WTC11 (cell line): ENCODE results near the gene SEC31B. TPM values are rescaled to one million over a fixed set of nuclear protein-coding genes. Genes with fewer than 3 reads are reported as not detected.

ENCODE experiments used
- ATAC-seq: fragments of 200-7000 bp; cut with Tn5 transposase; 2 replicates; pipeline ENCODE4 v1.10.0; 2021; ENCODE audit warnings: mild to moderate bottlenecking, moderate library complexity
- CTCF ChIA-PET: fragments of 300-600 bp; sonication (Branson Sonifier 250); formaldehyde crosslinking; loops from one replicate; lab custom pipeline; 2021; ENCODE audit warnings: antibody characterized with exemption; lab: Charles Lee
- POLR2A ChIA-PET: fragments of 350-600 bp; sonication (Branson Sonifier 250); formaldehyde crosslinking; loops from one replicate; lab custom pipeline; 2021; ENCODE audit warnings: antibody characterized with exemption; lab: Charles Lee
- DNase-seq: peaks from one replicate; pipeline ENCODE4 v3.0.0; 2021; ENCODE audit warnings: low spot score
- H3K27ac Mint-ChIP-seq: 2 replicates; pipeline ENCODE4 v1.8.0; 2021; ENCODE audit warnings: mixed read lengths
- H3K27me3 Mint-ChIP-seq: 2 replicates; pipeline ENCODE4 v1.8.0; 2021; ENCODE audit warnings: low read depth, mild to moderate bottlenecking, moderate library complexity, mixed read lengths
- H3K36me3 Mint-ChIP-seq: 2 replicates; pipeline ENCODE4 v1.8.0; 2021; ENCODE audit warnings: mixed read lengths
- H3K4me1 Mint-ChIP-seq: 2 replicates; pipeline ENCODE4 v1.8.0; 2022; ENCODE audit warnings: mixed read lengths
- H3K4me3 Mint-ChIP-seq: 2 replicates; pipeline ENCODE4 v1.8.0; 2021; ENCODE audit warnings: mild to moderate bottlenecking, moderate library complexity, mixed read lengths
- H3K9me3 Mint-ChIP-seq: 2 replicates; pipeline ENCODE4 v1.8.0; 2021; ENCODE audit warnings: mixed read lengths
- GABPB1 ChIP-seq: sonication (generic); formaldehyde crosslinking; IDR thresholded peaks from 2 replicates; pipeline ENCODE4 v1.8.1; 2023; ENCODE audit warnings: mild to moderate bottlenecking, missing genetic modification reagents
- GTF2I ChIP-seq: fragments of 250-450 bp; sonication (Bioruptor Pico); conservative IDR thresholded peaks from 2 replicates; pipeline ENCODE4 v1.4.0; 2021; ENCODE audit warnings: mild to moderate bottlenecking
- MXD4 ChIP-seq: fragments of 250-450 bp; sonication (Bioruptor Pico); IDR thresholded peaks from 2 replicates; pipeline ENCODE4 v1.8.0; 2021; ENCODE audit warnings: mild to moderate bottlenecking, moderate library complexity, borderline replicate concordance
- NFYB ChIP-seq: sonication (generic); formaldehyde crosslinking; conservative IDR thresholded peaks from 2 replicates; pipeline ENCODE4 v1.8.0; 2022; ENCODE audit warnings: low read depth, missing genetic modification reagents
- NR1H2 ChIP-seq: sonication (generic); formaldehyde crosslinking; IDR thresholded peaks from 2 replicates; pipeline ENCODE4 v1.9.0; 2021; ENCODE audit warnings: mild to moderate bottlenecking, moderate library complexity, missing genetic modification reagents
- NR3C1 ChIP-seq: sonication (generic); formaldehyde crosslinking; conservative IDR thresholded peaks from 2 replicates; pipeline ENCODE4 v1.8.1; 2023; ENCODE audit warnings: low read depth, mild to moderate bottlenecking, missing genetic modification reagents
- OVOL2 ChIP-seq: fragments of 250-450 bp; sonication (Bioruptor Pico); IDR thresholded peaks from 2 replicates; pipeline ENCODE4 v1.9.0; 2021; ENCODE audit warnings: mild to moderate bottlenecking, borderline replicate concordance
- RORB ChIP-seq: fragments of 250-450 bp; sonication (Bioruptor Pico); IDR thresholded peaks from 2 replicates; pipeline ENCODE4 v1.9.0; 2021; ENCODE audit warnings: mild to moderate bottlenecking
- SP1 ChIP-seq: sonication (generic); formaldehyde crosslinking; conservative IDR thresholded peaks from 2 replicates; pipeline ENCODE4 v1.8.1; 2022; ENCODE audit warnings: missing genetic modification reagents
- TEAD1 ChIP-seq: sonication (generic); formaldehyde crosslinking; IDR thresholded peaks from 2 replicates; pipeline ENCODE4 v1.8.0; 2022; ENCODE audit warnings: mild to moderate bottlenecking, missing genetic modification reagents
- USF1 ChIP-seq: sonication (generic); formaldehyde crosslinking; IDR thresholded peaks from 2 replicates; pipeline ENCODE4 v1.8.0; 2022; ENCODE audit warnings: mild to moderate bottlenecking, missing genetic modification reagents
- ZNF121 ChIP-seq: sonication (generic); formaldehyde crosslinking; IDR thresholded peaks from 2 replicates; pipeline ENCODE4 v1.8.0; 2023; ENCODE audit warnings: missing genetic modification reagents
- ZNF219 ChIP-seq: sonication (generic); formaldehyde crosslinking; IDR thresholded peaks from 2 replicates; pipeline ENCODE4 v1.8.0; 2023; ENCODE audit warnings: missing genetic modification reagents, mild to moderate bottlenecking, borderline replicate concordance
- ZNF263 ChIP-seq: sonication (generic); formaldehyde crosslinking; IDR thresholded peaks from 2 replicates; pipeline ENCODE4 v1.8.1; 2022; ENCODE audit warnings: low read depth, mild to moderate bottlenecking, moderate library complexity, missing genetic modification reagents
- ZNF416 ChIP-seq: fragments of 250-450 bp; sonication (Bioruptor Pico); IDR thresholded peaks from 2 replicates; pipeline ENCODE4 v1.9.0; 2021; ENCODE audit warnings: mild to moderate bottlenecking, inconsistent platforms
- ZNF671 ChIP-seq: fragments of 250-450 bp; sonication (Bioruptor Pico); IDR thresholded peaks from 2 replicates; pipeline ENCODE4 v1.8.0; 2021; ENCODE audit warnings: mild to moderate bottlenecking
- ZSCAN18 ChIP-seq: fragments of 250-450 bp; sonication (Bioruptor Pico); IDR thresholded peaks from 2 replicates; pipeline ENCODE4 v2.1.2; 2022; ENCODE audit warnings: mild to moderate bottlenecking, moderate library complexity
- total RNA-seq: library from RNA; stranded (reverse); gene quantifications from 3 replicates; pipeline ENCODE4 v1.2.3, GENCODE V29; 2021
- TF ChIP-seq, protein P1 (sequence below): sonication (generic); formaldehyde crosslinking; IDR thresholded peaks from 2 replicates; pipeline ENCODE4 v1.8.0; 2022; ENCODE audit warnings: mild to moderate bottlenecking, missing genetic modification reagents
- TF ChIP-seq, protein P2 (sequence below): fragments of 250-450 bp; sonication (Bioruptor Pico); IDR thresholded peaks from 2 replicates; pipeline ENCODE4 v1.9.0; 2021; ENCODE audit warnings: moderate library complexity, mild to moderate bottlenecking, inconsistent platforms, borderline replicate concordance

Gene SEC31B
- total RNA-seq, 1 experiment from 2014 or later, result 6.7 TPM

DNA sequence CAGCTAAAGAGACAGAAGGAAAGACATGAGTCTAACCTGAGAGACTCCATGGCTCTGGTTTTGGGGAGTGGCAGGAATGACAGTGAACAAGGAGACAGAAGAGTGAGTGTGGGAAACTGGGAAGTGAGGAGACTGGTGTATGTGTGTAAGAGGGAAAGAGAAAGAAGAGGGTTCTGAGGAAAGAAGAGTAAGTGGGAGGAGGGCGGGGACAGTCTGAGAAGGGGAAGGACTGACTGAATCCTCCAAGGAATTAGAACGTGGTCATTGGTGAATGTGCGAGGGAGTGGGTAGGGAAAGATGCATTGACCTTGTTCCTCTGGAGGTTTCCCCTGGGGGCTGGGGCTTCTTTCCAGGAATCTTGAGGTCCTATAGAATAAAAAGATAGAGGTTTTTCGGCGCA is 30.3 kb downstream of the SEC31B start:
- no peak for TF ChIP-seq OVOL2 (CRISPR knock-in tag)
- no peak for TF ChIP-seq NR3C1
- H3K27me3 Mint-ChIP-seq, result peaks cover 100% of the 10 kb centered on the region
- no peak for ATAC-seq
- no peak for DNase-seq
- H3K9me3 Mint-ChIP-seq, result no peaks in the 10 kb centered on the region
- H3K4me1 Mint-ChIP-seq, result peaks cover 27% of the 10 kb centered on the region
- peaks cover 11% of the 10 kb centered on the region for H3K36me3 Mint-ChIP-seq
- no peak overlapping the region for H3K27ac Mint-ChIP-seq
- POLR2A ChIA-PET, result no interaction called here
- H3K4me3 Mint-ChIP-seq, result no peak overlapping the region
- CTCF ChIA-PET, result interaction anchor here (1.5 to 10.2 kb wide), 3 partner anchors 17 to 29 kb away, joined by 5 to 134 read pairs (median 120); partner anchors contain the start of gene SEC31B

GRCh38 chr10:100487529-100487928 is 32.1 kb downstream of the SEC31B start:
- ChIA-PET CTCF (interaction anchor here (0.6 to 10.2 kb wide), 6 partner anchors 19 to 154 kb away, joined by 3 to 134 read pairs (median 4); partner anchors contain the start of genes HIF1AN and SEC31B), POLR2A (interaction anchor here (0.8 kb wide), 1 partner anchor 27 kb away, joined by 3 read pairs; no protein-coding TSS in a partner anchor)
- Mint-ChIP-seq H3K4me1 (peaks cover 43% of the 10 kb centered on the region), H3K9me3 (no peaks in the 10 kb centered on the region), H3K27ac (no peak overlapping the region), H3K4me3 (no peak overlapping the region), H3K27me3 (peaks cover 100% of the 10 kb centered on the region), H3K36me3 (peaks cover 11% of the 10 kb centered on the region)
- DNase-seq (no peak), ATAC-seq (no peak)
- peak; percentile 68; the same call in 1 of the 2 replicates for TF ChIP-seq ZNF121 (CRISPR knock-in tag)
- TF ChIP-seq RORB, result no peak

- peak; percentile 54 for DNase-seq
- ATAC-seq, result peak; percentile 61
- H3K36me3 Mint-ChIP-seq, result peaks cover 11% of the 10 kb centered on the region
- H3K27me3 Mint-ChIP-seq, result peaks cover 100% of the 10 kb centered on the region
- H3K9me3 Mint-ChIP-seq, result no peaks in the 10 kb centered on the region
- ChIA-PET POLR2A (no interaction called here), CTCF (interaction anchor here (0.8 to 10.2 kb wide), 10 partner anchors 8 to 508 kb away, joined by 3 to 134 read pairs (median 4); partner anchors contain the start of genes HIF1AN, SCD and SEC31B)
- H3K4me3 Mint-ChIP-seq, result peak overlapping the region; percentile 56
- peaks cover 47% of the 10 kb centered on the region for H3K4me1 Mint-ChIP-seq
- TF ChIP-seq, protein P1, sequence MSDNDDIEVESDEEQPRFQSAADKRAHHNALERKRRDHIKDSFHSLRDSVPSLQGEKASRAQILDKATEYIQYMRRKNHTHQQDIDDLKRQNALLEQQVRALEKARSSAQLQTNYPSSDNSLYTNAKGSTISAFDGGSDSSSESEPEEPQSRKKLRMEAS, result 0 out of 2 replicates have a peak, but pooled peaks have one; percentile 30
- TF ChIP-seq USF1 (no peak), ZNF263 (CRISPR knock-in tag) (no peak), TEAD1 (CRISPR knock-in tag) (0 out of 2 replicates have a peak, but pooled peaks have one; percentile 8), NR1H2 (no peak), ZNF671 (no peak), NFYB (CRISPR knock-in tag) (no peak), GABPB1 (CRISPR knock-in tag) (no peak), GTF2I (CRISPR knock-in tag) (no peak), ZNF416 (CRISPR knock-in tag) (no peak)
- TF ChIP-seq, protein P2, sequence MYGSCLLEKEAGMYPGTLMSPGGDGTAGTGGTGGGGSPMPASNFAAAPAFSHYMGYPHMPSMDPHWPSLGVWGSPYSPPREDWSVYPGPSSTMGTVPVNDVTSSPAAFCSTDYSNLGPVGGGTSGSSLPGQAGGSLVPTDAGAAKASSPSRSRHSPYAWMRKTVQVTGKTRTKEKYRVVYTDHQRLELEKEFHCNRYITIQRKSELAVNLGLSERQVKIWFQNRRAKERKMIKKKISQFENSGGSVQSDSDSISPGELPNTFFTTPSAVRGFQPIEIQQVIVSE (CRISPR knock-in tag), result no peak
- H3K27ac Mint-ChIP-seq, result peak overlapping the region; percentile 46; the same call in 1 of the 2 replicates
Measured at GRCh38 chr10:100485801-100486495, 33.7 kb downstream of the SEC31B start.

GRCh38 chr10:100485366-100485765 is 34.3 kb downstream of the SEC31B start:
- H3K36me3 Mint-ChIP-seq, result peaks cover 11% of the 10 kb centered on the region
- H3K4me3 Mint-ChIP-seq, result peak overlapping the region; percentile 56
- POLR2A ChIA-PET, result no interaction called here
- H3K4me1 Mint-ChIP-seq, result peaks cover 47% of the 10 kb centered on the region
- ATAC-seq (peak; percentile 31), DNase-seq (peak; percentile 46)
- CTCF ChIA-PET, result interaction anchor here (0.8 to 10.2 kb wide), 10 partner anchors 9 to 509 kb away, joined by 3 to 134 read pairs (median 4); partner anchors contain the start of genes HIF1AN, SCD and SEC31B
- H3K27me3 Mint-ChIP-seq, result peaks cover 100% of the 10 kb centered on the region
- no peaks in the 10 kb centered on the region for H3K9me3 Mint-ChIP-seq
- H3K27ac Mint-ChIP-seq, result peak overlapping the region; percentile 61; the same call in 1 of the 2 replicates
- TF ChIP-seq ZNF219, result no peak
- TF ChIP-seq SP1 (CRISPR knock-in tag), result no peak
- TF ChIP-seq MXD4 (CRISPR knock-in tag), result no peak
- TF ChIP-seq, protein P1, result no peak
- no peak for TF ChIP-seq ZSCAN18 (CRISPR knock-in tag)
- TF ChIP-seq, all 79 proteins: peak for 0
